K562 (cell line): Measurements from ENCODE around the gene PLCL2. TPM values are rescaled to one million over a fixed set of nuclear protein-coding genes. Genes with fewer than 3 reads are reported as not detected.

Experiments used
- ATAC-seq: fragments of 200-7000 bp; cut with Tn5 transposase; 3 replicates; pipeline ENCODE4 v1.9.1; 2020; ENCODE audit warnings: moderate library complexity
- BruUV-seq: library from RNA; stranded (reverse); fragments of 400-500 nt; replicated peaks from 2 replicates; lab custom pipeline; 2021; lab: Mats Ljungman, UMichigan
- CTCF ChIA-PET: fragments of 300-600 bp; formaldehyde crosslinking; extraction: SDS; loops from one replicate; lab custom pipeline; 2021; ENCODE audit warnings: low intra/inter-chr PET ratio; lab: Yijun Ruan, JAX
- POLR2A ChIA-PET: fragments of 300-600, 350-650 bp; sonication (Branson Sonifier 250); formaldehyde crosslinking; extraction: SDS; loops from one replicate; lab custom pipeline; 2021; ENCODE audit warnings: antibody characterized with exemption, inconsistent platforms; lab: Yijun Ruan, JAX
- DNase-seq, 4 experiments: peaks; one replicate each; pipeline versions ENCODE4 v3.0.0 to v3.0.0-alpha.2; 2011 to 2018; ENCODE audit warnings: low spot score in 3 of 4, mixed read lengths in 3 of 4; ENCODE audit errors: extremely low read depth in 1 of 4
- FAIRE-seq: peaks from 2 replicates; lab custom pipeline; 2011; peaks lifted over from hg19 to GRCh38; lab: Jason Lieb, UNC
- H2AFZ ChIP-seq: 2 replicates; pipeline ENCODE4 v1.6.0; 2011; ENCODE audit warnings: low read depth, low read length, control low read depth, inconsistent platforms
- H3K27ac ChIP-seq: fragments of 200-600 bp; 3 replicates; pipeline ENCODE4 v1.8.0; 2011; ENCODE audit warnings: low read depth, mild to moderate bottlenecking, control low read depth, inconsistent platforms, low read length, moderate library complexity, mixed read lengths; ENCODE audit errors: extremely low read depth
- H3K27me3 ChIP-seq, 2 experiments: fragments of 300-600 bp in 1 of 2; 2 replicates in 1 of 2; 3 replicates in 1 of 2; pipeline versions ENCODE4 v1.6.0 to v1.8.0; 2011; ENCODE audit warnings: inconsistent platforms in 2 of 2, low read length in 2 of 2, mild to moderate bottlenecking in 1 of 2, mixed read lengths in 1 of 2, moderate library complexity in 1 of 2; ENCODE audit not compliant: control insufficient read depth in 2 of 2, insufficient read depth in 2 of 2
- H3K36me3 ChIP-seq: fragments of 300-600 bp; 3 replicates; pipeline ENCODE4 v1.8.0; 2011; ENCODE audit warnings: mild to moderate bottlenecking, low read length, inconsistent platforms; ENCODE audit not compliant: control insufficient read depth, insufficient read depth
- H3K4me1 ChIP-seq, 2 experiments: fragments of 200-600 bp in 1 of 2; replicated peaks in 1 of 2; 2 replicates in 1 of 2; 3 replicates in 1 of 2; pipeline versions ENCODE4 v1.5.1 to v1.8.0; 2011; ENCODE audit warnings: inconsistent platforms in 2 of 2, low read length in 2 of 2, mild to moderate bottlenecking in 1 of 2, mixed read lengths in 1 of 2, moderate library complexity in 1 of 2; ENCODE audit not compliant: control insufficient read depth in 2 of 2, insufficient read depth in 2 of 2
- H3K4me2 ChIP-seq: 2 replicates; pipeline ENCODE4 v1.6.1; 2011; ENCODE audit warnings: low read length, control low read depth, inconsistent platforms, mixed read lengths; ENCODE audit not compliant: insufficient read depth
- H3K4me3 ChIP-seq: fragments of 200-600 bp; sonication (generic), shearing (Covaris generic); 2 replicates; pipeline ENCODE4 v1.5.1; 2016; ENCODE audit warnings: control low read depth, inconsistent platforms
- H3K79me2 ChIP-seq: fragments of 200-600 bp; 3 replicates; pipeline ENCODE4 v1.8.0; 2011; ENCODE audit warnings: low read length, inconsistent platforms; ENCODE audit not compliant: control insufficient read depth, insufficient read depth
- H3K9ac ChIP-seq, 2 experiments: 2 replicates each; pipeline versions ENCODE4 v1.6.0 to v1.6.1; 2011; ENCODE audit warnings: low read depth in 2 of 2, low read length in 2 of 2, control low read depth in 1 of 2, inconsistent platforms in 1 of 2, mild to moderate bottlenecking in 1 of 2, mixed read lengths in 1 of 2; ENCODE audit not compliant: insufficient read depth in 1 of 2
- H3K9me1 ChIP-seq: one replicate; pipeline ENCODE4 v1.6.0; 2011; ENCODE audit warnings: inconsistent platforms, mild to moderate bottlenecking, low read length, moderate library complexity; ENCODE audit not compliant: control insufficient read depth, insufficient read depth
- H3K9me3 ChIP-seq: replicated peaks from 2 replicates; pipeline ENCODE4 v1.5.1; 2011; ENCODE audit warnings: low read depth, low read length, inconsistent platforms; ENCODE audit not compliant: control insufficient read depth, insufficient read depth
- H4K20me1 ChIP-seq: replicated peaks from 2 replicates; pipeline ENCODE4 v1.6.1; 2011; ENCODE audit warnings: low read length, inconsistent platforms, mixed read lengths; ENCODE audit not compliant: control insufficient read depth, insufficient read depth
- SMARCA4 ChIP-seq: fragments of 450-650 bp; IDR thresholded peaks from 2 replicates; pipeline ENCODE4 v1.6.1; 2016
- ZFX ChIP-seq: sonication (generic); formaldehyde crosslinking; IDR thresholded peaks from 2 replicates; pipeline ENCODE4 v1.8.0; 2022; ENCODE audit warnings: mild to moderate bottlenecking, missing genetic modification reagents, moderate library complexity
- ZZZ3 ChIP-seq: fragments of 450-650 bp; IDR thresholded peaks from 2 replicates; pipeline ENCODE4 v1.6.1; 2016; ENCODE audit warnings: antibody characterized with exemption, mild to moderate bottlenecking, moderate library complexity
- WGBS: fragments of 100-300 bp; shearing (Covaris generic); methylation state at CpG from one replicate; pipeline ENCODE4 v1.1.6; 2016; ENCODE audit warnings: low coverage, mixed read lengths; ENCODE audit not compliant: insufficient coverage; ENCODE audit errors: missing lambda C conversion rate; 5-methylcytosine and 5-hydroxymethylcytosine counted together
- in situ Hi-C: fragments of 300-500 bp; cut with MboI; formaldehyde crosslinking; loops from 4 replicates; pipeline ENCODE4 v1.15.0; 2018; ENCODE audit warnings: inconsistent platforms, mixed read lengths
- intact Hi-C: fragments of 100-400 bp; cut with micrococcal nuclease; formaldehyde crosslinking; loops from 2 replicates; pipeline ENCODE4 v1.14.2; 2022
- polyA plus RNA-seq, 8 experiments: library from polyadenylated mRNA; depleted of rRNA in 4 of 8; stranded (reverse) in 5 of 8; unstranded in 3 of 8; fragments of >200 nt; fragmentation: Nextera tagmentation in 2 of 8; fragmentation: Illumina TruSeq in 1 of 8; extraction: Ambion mirVana in 2 of 8; extraction: Trizol in 1 of 8; gene quantifications; 2 replicates each; pipeline versions ENCODE4 v1.2.1 to v1.2.3, GENCODE V29; 2011 to 2014; ENCODE audit warnings: inconsistent platforms in 1 of 8, missing spikeins in 1 of 8
- total RNA-seq, 7 experiments: library from RNA; depleted of rRNA in 6 of 7; stranded (reverse); fragments of >200 nt in 6 of 7; fragmentation: Illumina TruSeq in 2 of 7; extraction: Trizol in 2 of 7; gene quantifications; 2 replicates each; pipeline versions ENCODE4 v1.2.1 to v1.2.3, GENCODE V29; 2011 to 2021; ENCODE audit warnings: low replicate concordance in 1 of 7
- TF ChIP-seq, protein P1 (sequence below): fragments of 450-650 bp; formaldehyde crosslinking; IDR thresholded peaks from 2 replicates; pipeline ENCODE4 v1.4.0; 2022; ENCODE audit warnings: missing genetic modification characterization

PLCL2 gene
- total and polyA plus RNA-seq, 9 of the 15 experiments (the other 6 are each of a cell fraction or from before 2014, with no cell fraction given), result 0.03 to 0.18 (median 0.11) TPM; not detected in 2

DNA sequence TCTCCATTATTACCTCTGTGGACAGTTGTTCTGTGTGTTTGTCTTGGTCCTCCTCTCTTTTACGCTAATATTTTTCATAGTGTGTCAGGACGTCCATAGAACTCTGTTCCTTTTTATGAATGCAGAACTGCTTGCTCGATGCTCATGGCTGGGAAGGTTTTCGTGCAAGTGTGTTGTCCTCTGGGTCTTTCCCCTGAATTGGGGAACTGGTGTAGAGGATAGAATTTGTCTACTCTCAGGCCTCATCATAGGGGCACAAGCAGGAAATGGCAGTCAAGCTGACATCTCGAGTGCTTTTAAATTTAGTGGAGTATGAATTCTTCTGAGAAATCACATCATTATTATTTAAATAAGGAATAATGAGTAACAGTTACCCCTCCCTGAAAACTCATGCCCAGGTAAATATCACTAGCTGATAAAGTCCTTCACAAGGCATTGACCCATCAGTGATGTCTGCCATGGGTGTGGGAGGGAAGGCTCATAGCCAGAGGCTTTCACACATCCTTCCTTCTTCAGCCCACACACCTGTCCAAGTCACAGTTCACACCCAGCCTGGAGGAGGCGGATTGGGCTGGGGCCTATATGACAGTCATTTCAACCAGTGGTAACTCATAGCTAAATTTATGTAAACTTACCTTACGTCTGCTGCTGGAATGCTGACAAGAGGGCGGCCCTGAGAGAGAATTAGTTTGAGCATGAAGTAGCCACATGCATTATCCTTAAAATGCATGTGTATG lies 226.1 kb downstream of the PLCL2 start (continued):
- no peak for TF ChIP-seq ZZZ3

DNA sequence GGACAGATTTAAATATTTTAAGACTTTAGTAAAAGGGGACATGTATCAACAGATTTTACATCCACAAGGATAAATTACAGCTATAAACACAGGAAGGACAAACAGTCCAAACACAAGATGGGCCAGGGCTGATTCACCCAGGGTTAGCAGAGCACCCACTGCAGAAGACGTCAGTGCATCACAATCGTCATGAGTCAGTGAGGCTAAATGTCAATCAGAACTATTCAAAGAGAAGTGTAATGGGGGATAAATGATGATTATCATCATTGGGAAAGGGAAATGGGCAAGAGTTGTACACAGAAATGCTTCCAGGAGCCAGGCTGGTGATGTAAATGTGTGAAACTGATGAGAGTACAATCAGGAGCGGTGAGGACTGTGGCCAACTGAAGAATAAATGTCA lies 226.8 kb downstream of the PLCL2 start:
- ATAC-seq (no peak), FAIRE-seq (no peak), DNase-seq (no peak)
- H3K27ac ChIP-seq, result no peak overlapping the region
- in situ Hi-C loops, result no loop called here
- H3K4me3 ChIP-seq, result no peak overlapping the region
- WGBS, result 0% methylated on average over 3 of the region's 3 CpGs
- TF ChIP-seq, protein P1, sequence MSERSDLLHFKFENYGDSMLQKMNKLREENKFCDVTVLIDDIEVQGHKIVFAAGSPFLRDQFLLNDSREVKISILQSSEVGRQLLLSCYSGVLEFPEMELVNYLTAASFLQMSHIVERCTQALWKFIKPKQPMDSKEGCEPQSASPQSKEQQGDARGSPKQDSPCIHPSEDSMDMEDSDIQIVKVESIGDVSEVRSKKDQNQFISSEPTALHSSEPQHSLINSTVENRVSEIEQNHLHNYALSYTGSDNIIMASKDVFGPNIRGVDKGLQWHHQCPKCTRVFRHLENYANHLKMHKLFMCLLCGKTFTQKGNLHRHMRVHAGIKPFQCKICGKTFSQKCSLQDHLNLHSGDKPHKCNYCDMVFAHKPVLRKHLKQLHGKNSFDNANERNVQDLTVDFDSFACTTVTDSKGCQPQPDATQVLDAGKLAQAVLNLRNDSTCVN (CRISPR knock-in tag), result no peak
- TF ChIP-seq ZFX (CRISPR knock-in tag), result no peak
- TF ChIP-seq SMARCA4, result no peak
- H3K4me2 ChIP-seq, result no peak overlapping the region
- intact Hi-C loops, result no loop called here
- H3K79me2 ChIP-seq, result no peaks in the 10 kb centered on the region
- POLR2A ChIA-PET, result no interaction called here
- H3K36me3 ChIP-seq, result no peaks in the 10 kb centered on the region
- no peaks in the 10 kb centered on the region for H3K9me1 ChIP-seq
- H4K20me1 ChIP-seq, result no peaks in the 10 kb centered on the region
- H3K9me3 ChIP-seq, result no peaks in the 10 kb centered on the region
- H3K9ac ChIP-seq, result no peak overlapping the region
- BruUV-seq, result no TSS peak
- no peaks in the 10 kb centered on the region for H3K4me1 ChIP-seq
- no peaks in the 10 kb centered on the region; a peak in 2 of 5 replicates for H3K27me3 ChIP-seq
- CTCF ChIA-PET, result no interaction called here
- no peak overlapping the region for H2AFZ ChIP-seq
